NOMO-1 treated with dmso at 0.1 percent for 144 hours (cell line): ENCODE data around the gene MAPK8IP3.
"Not testable (repeated sequence)": the region's sequence is repeated elsewhere in the genome, so short reads cannot be mapped to it uniquely, and the experiment has no call there.

ENCODE experiments used
- DNase-seq: peaks from one replicate; lab custom pipeline; 2025; ENCODE audit not compliant: unreplicated experiment; lab: John Stamatoyannopoulos, UW

The MAPK8IP3 gene

DNA sequence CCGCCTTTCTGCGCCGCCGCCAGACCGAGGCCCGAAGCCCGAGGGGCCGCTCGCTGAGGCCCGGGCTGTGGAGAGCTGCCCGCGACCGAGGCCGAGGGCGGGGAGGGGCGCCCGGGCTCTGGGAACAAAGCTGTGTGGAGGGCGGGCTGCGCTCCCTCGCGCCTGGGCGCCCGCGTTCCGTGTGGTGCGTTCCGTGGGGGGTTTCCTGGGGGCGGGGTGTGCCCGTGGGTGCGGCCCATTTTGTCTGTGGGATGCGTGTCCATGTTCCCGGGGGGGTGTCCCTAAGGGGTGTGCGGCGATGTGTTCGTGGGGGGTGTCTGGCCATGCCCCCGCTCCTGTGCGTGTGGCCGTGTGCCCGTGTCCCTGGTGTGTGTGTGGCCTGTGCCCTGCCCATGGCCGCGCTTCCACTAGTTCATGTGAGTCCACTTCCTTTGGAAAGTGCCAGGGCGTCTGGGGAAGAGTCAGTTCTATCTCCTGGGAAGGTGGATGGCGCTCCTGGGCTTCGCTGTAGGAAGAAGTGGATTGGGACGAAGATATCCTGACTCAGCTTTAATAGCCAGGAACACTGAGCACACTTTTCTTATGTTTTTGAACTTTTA lies 27.4 kb upstream of the MAPK8IP3 start:
- no peak for DNase-seq

DNA sequence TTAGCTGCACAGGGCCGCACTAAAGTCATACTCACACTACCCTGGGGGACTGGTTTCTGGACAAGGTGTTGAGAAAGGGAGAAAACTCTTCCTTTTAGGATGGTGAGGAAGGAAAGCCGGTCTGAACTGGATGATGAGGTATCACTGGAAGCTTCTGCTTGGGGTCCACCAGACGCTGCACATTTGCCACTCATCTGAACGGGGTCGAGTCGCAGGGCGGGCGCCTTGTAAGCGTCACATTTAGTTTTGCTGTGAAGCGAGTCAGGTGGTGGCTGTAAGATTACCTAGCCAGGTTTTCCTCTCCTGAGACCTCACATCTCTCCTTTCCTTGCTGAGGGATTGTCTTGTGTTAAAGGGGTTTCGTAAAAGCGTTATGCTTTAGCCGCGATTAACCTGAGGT lies 25.6 kb upstream of the MAPK8IP3 start:
- no peak for DNase-seq

DNA sequence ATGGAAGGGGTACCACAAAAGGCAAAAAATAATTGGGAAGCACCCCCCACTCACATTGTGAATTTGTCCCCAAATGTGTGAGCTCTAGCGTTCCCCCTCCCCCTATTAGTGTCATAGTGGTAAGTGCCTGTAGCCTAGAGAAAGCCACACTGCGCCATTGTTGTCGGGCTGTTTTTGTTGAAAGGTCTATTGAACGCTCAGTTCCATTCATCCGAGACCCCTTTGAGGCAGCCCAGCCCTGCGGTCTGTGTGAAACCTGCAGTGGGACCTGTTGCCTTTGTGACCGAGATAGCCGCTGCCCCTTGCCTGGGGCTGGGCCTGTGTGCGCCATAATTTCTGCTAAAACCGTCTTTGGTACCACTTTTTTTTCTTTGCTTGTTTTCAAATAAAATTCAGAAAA lies 25.0 kb upstream of the MAPK8IP3 start:
- no peak for DNase-seq

DNA sequence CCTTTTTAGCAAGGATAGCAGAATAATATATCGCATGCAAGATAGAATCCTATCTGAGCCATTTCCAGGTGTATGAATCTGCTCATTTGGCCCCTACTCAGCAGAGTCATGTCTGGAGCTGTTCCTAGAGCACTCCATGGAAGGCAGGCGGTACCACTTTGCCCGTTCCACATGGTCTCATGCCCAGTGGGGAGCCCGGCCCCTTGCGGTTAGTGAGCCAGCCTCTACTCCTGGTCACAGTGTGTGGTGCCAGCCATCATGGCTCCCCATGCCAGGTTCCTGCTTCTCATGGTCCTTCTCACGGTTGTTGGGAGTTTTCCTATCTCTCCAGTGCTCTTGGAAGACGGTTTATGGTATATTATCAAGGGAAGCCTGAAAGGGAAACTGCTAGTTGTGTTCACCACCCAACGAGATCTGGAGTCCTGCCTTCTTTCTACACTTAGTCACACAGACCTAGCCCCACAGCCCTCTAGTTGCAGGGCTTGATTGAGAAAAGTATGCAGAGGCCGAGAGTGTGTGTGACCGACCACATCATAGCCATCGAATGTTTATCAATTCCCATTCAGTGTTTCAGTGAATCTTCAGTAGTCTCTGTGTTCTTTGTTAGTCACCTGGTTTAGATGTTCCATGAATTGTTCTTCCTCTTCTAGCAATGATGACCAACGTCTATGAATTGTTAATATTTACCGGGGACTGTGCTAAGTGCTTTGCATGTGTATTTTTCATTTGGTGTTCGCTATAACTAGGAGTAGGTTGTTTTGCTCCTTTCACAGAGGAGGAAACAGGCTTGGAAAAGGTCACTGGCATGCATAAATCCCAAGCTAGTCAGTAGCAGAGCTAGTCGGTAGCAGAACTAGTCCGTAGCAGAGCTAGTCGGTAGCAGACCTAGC lies 18.3 kb upstream of the MAPK8IP3 start:
- no peak for DNase-seq

DNA sequence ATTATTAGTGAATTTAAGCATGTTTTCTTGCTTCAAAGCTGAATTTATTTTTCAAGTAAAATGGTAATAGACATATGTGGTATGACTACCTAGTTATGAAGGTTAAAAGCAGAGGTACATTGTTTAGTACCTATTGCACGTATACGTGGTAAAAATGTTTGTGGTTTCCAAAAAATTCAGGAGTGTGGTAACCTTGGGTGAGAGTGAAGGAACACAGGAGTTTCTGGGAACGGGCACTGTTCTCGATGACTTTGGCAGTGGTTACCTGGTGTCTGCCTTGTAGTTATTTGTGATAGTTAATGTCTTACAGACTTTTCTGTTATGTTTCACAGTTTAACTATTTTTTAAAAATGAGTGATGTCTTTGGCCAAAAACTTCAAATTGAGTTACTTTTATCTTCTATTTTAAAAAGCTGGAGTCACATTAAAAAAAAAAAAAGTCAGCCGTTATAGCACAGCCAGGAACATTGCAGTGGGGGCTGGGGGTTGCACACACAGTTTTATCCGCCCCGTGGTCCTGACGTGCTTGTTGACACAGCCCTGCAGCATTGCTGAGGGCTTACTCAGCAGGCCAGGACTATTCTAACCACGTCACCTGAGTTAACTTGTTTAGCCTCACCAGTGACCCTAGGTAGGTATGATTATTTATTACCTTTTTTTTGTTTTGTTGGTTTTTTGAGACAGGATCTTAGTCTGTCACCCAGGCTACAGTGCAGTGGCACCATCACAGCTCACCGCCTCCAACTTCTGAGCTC lies 17.0 kb upstream of the MAPK8IP3 start:
- DNase-seq, result no peak

DNA sequence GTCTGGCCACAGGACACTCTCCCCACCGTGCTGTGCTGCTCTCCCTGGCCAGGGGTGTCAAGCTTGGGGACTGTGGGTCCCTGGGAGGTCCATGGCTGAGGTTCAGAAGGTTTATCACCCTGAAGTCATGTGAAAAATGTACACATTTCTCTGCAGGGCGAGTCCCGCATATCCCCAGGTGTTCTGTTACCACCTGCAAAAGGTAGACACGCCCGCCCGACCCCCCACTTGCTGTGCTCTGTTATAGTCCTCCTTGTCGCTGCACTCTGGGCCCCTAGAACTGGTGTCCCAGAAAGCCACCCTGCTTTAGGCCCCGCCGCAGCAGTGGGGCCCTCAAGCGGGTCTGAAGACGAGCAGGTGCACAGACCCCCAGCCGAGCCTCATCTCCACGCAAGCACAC lies 16.1 kb upstream of the MAPK8IP3 start:
- no peak for DNase-seq

DNA sequence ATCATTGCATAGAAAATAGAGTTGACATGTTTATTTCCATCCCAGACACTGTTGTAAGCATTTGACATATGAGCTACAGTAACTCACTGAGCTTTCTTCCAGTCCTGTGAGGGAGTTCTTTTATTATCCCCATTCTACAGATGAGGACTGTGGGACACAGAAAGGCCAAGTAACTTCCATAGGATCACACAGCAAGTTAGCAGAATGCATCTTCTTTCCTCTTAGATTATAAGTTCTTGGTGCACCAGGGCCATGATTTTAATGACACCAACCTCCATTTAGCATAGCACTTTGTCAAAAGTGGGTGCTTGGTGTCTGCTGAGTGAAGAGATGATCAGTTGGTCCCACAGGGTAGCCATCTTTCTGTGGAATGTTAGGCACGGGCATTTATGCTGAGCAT lies 15.2 kb upstream of the MAPK8IP3 start:
- DNase-seq, result no peak

DNA sequence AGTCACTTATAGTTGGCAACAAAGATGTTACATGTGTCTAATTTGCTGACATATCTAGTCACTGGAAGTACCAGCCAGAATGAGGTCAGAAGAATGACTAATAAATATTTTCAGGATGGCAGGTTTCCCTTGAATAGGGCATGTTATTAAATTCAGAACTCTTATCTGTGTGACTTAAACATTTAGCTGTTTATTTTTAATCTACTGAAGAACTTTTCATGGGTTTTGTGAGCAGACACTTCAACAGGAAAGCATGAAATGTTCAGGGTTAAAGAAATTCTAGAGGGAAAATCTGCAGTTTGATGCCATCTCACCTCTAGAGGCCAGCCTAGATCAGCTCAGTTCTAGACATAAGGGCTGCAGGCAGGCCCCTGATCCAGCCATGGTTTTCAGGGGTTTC lies 14.7 kb upstream of the MAPK8IP3 start:
- DNase-seq, result no peak

DNA sequence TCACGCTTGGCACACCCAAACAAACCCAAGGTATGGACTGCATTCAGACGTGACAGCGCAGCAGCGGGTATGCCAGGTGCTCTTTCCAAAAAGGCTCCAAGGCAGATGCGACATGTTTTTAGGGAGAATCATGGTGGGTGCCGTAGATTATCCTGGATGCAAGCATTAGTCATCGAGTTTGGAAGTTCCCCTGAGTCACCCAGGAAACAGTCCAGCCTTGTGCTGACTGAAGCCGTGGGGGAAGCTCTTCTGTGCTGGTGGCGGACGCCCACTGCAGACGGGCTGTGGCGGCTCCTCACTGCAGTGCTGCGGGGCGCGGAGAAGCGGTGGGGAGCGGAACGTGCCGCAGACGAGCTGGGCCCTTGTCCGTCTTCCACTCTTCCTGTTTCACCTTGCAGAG lies 14.0 kb upstream of the MAPK8IP3 start:
- no peak for DNase-seq

DNA sequence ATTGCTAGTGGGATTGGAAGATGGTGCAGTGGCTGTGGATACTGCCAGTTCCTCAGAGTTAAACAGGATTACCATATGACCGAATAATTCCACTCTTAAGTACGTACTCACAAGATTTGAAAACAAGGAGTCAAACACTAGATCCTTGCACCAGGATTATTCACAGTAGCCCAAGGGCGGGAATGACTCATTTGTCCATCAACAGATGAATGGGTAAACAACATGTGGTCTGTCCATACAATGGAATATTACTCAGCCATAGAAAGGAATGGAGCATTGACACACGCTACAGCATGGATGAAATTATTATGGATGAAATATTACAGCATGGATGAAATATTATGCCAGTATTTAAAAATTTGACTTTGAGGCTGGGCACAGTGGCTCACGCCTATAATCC lies 9.1 kb upstream of the MAPK8IP3 start:
- no peak for DNase-seq

DNA sequence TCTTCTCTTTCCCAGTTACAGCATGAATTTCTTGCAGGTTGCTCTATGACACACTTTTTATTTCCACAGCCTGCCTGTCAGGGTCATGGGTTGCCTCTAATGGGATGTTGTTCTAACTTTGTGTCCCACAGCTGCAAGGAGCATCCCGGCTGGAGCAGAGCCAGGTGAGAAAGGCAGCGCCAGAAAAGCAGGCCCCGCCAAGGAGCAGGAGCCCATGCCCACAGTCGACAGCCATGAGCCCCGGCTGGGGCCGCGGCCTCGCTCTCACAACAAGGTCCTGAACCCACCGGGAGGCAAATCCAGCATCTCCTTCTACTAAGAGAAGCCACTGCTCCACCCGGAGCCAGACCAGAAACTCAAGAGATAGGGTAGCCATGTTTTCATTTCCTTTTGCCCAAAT lies 7.3 kb upstream of the MAPK8IP3 start:
- DNase-seq, result no peak

DNA sequence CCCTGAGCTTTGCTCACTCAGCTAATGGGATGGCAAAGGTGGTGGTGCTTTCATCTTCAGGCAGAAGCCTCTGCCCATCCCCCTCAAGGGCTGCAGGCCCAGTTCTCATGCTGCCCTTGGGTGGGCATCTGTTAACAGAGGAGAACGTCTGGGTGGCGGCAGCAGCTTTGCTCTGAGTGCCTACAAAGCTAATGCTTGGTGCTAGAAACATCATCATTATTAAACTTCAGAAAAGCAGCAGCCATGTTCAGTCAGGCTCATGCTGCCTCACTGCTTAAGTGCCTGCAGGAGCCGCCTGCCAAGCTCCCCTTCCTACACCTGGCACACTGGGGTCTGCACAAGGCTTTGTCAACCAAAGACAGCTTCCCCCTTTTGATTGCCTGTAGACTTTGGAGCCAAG lies 5.7 kb upstream of the MAPK8IP3 start:
- no peak for DNase-seq

DNA sequence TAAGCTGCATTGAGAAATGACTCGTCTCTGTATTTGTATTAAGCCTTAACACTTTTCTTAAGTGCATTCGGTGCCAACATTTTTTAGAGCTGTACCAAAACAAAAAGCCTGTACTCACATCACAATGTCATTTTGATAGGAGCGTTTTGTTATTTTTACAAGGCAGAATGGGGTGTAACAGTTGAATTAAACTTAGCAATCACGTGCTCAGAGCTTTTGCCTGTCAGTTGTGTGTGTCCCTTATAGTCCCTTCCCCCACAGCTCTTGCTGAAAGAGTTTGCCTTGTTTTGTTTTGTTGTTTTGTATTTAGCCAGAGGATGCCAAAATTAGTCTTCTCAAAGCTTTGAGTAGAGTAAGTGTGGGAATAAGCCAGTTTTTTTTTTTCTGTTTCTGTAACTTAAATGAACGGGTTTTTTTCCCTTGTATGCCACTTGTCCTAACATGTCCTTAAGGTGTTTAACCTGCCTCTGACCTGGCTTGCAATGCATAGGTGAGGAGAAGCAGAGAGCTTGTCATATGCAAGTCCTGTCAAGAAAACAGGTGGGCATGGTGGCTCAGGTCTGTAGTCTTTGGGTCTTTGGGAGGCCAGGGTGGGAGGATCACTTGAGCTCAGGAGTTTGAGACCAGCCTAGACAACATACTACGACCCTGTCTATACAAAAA lies 4.6 kb upstream of the MAPK8IP3 start:
- DNase-seq, result no peak

DNA sequence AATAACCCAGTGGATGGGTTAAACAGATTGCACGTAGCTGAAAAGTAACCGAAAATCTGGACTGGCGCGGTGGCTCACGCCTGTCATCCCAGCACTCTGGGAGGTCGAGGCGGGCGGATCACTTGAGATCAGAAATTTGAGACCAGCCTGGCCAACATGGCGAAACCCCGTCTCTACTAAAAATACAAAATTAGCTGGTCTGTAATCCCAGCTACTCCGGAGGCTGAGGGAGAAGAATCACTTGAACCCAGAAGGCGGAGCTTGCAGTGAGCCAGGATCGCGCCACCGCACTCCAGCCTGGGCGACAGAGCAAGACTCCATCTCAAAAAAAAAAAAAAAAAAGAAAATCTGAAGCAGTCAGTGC lies 689 bp upstream of the MAPK8IP3 start:
- not testable (repeated sequence) for DNase-seq

DNA sequence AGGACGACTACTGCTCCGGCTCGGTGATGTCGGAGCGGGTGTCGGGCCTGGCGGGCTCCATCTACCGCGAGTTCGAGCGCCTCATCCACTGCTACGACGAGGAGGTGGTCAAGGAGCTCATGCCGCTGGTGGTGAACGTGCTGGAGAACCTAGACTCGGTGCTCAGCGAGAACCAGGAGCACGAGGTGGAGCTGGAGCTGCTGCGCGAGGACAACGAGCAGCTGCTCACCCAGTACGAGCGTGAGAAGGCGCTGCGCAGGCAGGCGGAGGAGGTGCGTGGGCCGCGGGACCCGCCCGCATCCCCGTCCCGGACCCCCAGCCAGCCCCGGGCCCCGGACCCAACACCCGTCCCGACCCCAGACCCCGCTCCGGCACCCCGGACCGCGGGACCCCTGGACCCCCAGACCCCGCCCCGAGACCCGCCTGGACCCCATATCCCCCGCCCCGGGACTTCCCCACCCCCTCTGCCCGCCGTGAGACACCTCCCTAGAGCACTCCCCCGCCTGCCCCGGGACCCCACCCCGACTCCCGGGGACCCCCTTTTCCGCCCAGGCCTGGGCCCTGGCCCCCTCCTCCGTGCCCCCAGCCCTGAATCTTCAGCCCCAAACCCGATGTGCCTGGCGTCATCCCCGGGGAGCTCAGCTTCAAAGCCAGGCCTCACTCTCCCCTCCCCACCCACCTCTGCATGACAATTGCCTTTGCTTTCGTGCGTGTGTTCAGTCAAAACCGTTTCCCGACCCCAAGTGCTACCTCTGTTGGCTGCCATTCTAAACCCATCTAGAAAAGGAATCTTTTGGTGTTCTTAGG lies 594 bp downstream of the MAPK8IP3 start:
- DNase-seq, result no peak

DNA sequence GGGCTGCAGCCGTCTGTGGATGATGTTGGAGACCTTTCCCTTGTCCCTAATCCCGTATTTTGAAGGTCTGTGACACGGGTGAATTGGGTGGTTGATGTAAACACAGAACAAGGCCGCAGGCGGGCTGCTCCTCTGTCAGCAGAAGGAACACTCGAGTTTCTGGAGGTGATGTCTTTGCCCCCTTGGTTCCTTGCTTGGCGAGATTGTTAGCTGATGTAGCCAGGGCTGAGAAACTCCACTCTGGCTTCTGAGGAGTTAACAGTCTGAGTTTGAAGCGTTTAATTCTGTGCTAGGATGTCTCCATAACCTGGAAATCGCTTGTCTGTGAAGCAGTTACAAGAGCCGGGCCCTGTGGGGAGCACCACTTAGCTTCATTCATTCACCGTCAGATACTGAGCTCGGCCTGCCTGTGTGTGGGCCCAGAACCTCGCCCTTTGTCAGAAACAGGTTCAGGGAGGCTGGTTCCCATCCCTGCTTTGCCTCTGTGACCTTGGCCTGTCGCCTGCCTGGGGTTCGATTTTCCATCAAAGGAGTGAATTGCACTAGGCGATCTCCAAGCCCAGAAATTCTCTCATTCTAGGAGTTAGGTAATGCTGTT lies 1.3 kb downstream of the MAPK8IP3 start:
- DNase-seq, result no peak

DNA sequence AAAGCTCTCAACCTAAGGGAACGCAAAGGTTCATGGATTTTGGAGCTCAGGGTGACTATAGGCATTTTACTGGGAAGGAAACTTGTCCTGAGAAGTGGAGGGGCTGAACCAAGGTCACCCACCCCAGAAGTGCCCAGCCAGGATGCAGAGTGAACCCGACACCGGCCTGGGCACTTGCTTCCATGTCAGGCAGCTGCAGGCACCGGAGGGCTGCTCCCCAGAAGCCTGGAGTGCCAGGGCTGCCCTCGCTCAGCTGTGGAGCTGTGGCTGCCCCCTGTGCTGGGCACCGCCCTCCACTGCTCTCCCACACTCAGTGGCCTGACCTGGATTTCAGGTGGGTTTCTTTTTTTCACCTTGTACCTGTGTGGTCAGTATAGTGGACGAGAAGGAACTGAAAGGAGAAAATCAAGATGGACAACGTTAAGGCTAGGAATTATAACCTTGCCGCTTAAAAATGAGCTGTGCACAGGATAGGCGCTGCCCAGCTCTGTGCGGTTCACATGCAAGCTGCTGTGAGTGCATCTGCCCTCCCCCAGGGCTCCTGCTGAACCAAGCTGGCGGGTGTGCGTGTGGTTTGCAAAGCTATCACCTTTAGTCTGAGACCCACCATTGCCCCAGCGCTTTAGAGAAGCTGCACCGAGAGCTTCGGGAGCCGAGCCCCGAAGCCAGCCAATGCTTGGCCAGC lies 2.2 kb downstream of the MAPK8IP3 start:
- no peak for DNase-seq

DNA sequence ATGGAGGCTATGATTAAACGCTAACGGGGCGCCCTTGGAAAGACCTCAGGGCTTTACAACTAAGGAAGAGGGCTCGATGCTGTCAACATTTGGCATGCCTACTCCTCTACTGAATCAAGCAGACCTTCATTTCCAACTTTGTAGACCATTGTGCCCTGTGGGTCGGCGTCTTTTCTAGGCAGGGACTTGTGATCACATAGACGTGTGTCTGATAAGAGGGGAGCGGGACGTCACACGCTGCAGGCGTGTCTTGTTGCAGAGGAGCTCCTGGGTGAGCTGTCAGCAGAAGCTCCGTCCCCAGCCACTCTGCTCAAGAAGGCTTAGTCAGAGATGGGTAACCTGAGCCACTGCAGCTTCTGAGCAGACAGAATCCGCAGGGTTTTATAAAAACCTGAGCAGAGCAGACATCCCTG lies 2.8 kb downstream of the MAPK8IP3 start:
- no peak for DNase-seq

DNA sequence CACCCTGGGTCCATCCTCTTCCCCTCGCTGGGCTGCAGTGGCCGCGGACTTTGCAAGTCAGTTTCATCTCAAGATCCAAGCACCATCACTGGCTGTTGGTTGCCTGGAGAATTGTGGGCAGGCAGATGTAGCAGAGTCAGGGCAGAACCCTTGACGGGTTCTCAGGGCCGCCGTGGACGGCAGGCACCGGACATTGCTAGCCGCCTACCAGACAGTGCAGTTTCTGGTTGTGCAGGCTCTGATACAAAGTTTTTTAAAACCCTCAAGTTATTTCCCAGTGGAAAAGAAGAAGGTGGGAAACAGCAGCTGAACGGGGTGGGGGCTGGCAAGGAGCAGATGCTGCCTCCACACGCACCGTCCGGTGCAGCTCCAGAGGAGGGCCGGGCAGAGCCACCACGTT lies 3.4 kb downstream of the MAPK8IP3 start:
- no peak for DNase-seq
